OCI-LY1 (cell line): ENCODE data around the gene GNAO1.

Experiments
- CTCF ChIP-seq: fragments of 200-600 bp; sonication (generic), shearing (Covaris generic); IDR thresholded peaks from 2 replicates; pipeline ENCODE4 v1.5.1; 2017; ENCODE audit warnings: mild to moderate bottlenecking, antibody characterized with exemption, low read length, moderate library complexity, mixed read lengths
- EZH2 ChIP-seq: fragments of 200-600 bp; sonication (generic), shearing (Covaris generic); IDR thresholded peaks from 2 replicates; pipeline ENCODE4 v1.8.0; 2017; ENCODE audit warnings: borderline replicate concordance, mixed run types, mild to moderate bottlenecking, antibody characterized with exemption, low read length, moderate library complexity, mixed read lengths

- TF ChIP-seq CTCF (no peak), EZH2 (no peak)
Measured at GRCh38 chr16:56295739-56296527, 104.6 kb downstream of the GNAO1 start.
